Pons (tissue), 1 donor: ENCODE results near the gene ONECUT3.

Experiments
- DNase-seq: peaks from one replicate; pipeline ENCODE4 v3.0.0-alpha.2; 2016; ENCODE audit warnings: low spot score

ONECUT3 gene

GRCh38 chr19:1768248-1768647, 14.9 kb downstream of the ONECUT3 start:
- DNase-seq, result no peak

DNA sequence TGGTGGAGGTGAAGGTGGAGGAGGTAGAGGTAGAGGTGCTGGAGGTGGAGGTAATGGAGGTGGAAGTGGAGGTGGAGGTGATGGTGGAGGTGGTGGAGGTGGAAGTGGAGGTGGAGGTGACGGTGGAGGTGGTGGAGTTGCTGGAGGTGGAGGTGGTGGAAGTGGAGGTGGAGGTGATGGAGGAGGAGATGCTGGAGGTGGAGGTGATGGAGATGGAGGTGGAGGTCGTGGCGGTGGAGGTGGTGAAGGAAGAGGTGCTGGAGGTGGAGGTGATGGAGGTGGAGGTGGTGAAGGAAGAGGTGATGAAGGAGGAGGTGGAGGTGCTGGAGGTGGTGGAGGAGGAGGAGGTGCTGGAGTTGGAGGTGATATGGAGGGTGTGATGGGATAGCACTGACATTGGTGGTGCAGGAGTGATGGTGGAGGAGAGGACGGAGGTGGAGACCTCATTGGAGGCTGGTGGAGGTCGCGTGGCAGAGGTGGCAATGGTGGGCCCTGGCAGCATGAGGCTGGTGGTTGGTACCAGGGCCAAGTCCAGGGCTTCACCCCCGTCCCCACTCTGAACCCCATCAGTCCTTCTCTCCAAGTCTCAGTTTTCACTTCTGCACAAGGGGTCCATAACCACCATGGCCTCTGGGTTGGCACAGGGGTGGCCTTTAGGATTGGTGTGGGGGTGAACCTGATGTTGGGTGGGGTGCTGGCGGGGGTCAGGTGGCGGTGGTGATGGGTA, 15.8 kb downstream of the ONECUT3 start:
- DNase-seq, result no peak

GRCh38 chr19:1769645-1769985, 16.3 kb downstream of the ONECUT3 start:
- DNase-seq, result no peak

GRCh38 chr19:1770866-1771576, 17.7 kb downstream of the ONECUT3 start:
- DNase-seq, result no peak

DNA sequence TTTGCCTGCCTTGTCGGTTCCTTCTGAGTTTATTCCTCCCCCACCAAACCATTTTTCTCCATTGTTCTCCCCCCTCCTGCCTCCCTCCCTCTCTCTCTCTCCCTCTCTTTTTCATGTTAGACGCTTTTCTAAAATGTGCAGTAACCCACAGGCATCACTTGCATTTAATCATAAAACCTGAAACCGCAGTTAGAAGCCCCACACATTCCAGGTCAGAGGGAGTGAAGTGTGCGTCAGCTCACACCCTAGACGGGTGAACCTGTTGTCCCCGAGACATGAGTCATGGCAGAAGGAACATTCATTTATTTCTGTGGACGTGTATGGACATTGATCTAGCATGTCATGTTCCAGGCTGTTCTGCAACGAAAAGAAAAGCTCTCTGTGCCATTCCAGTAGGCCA, 19.9 kb downstream of the ONECUT3 start:
- no peak for DNase-seq

GRCh38 chr19:1774989-1775772, 21.9 kb downstream of the ONECUT3 start:
- no peak for DNase-seq

GRCh38 chr19:1775951-1776605, 22.8 kb downstream of the ONECUT3 start:
- no peak for DNase-seq

DNA sequence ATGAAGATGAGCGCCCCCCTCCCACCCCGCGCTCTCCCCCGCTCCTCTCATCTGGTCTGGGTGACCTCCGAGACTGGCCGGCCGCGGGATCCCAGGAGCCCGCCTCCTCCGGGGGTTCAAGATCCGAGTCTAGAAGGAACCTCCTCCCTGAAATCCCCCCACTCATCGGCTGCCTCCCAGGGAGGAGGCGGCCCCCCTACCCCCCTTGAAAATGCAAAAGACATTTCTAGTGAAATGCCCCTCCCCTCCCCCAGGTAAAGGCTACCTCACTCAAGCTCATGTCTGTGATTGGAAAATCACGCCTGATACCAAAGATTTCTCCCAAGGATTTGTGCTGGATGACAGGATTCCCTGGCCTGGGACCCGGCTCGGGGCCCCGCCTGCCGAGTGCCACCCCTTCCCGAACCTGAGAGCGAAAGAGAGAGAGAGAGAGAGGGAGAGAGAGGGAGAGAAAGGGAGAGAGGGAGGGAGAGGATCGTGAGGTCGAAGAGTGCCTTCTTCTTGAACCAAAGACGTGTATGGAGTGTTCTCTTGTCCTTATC, 23.4 kb downstream of the ONECUT3 start:
- no peak for DNase-seq

DNA sequence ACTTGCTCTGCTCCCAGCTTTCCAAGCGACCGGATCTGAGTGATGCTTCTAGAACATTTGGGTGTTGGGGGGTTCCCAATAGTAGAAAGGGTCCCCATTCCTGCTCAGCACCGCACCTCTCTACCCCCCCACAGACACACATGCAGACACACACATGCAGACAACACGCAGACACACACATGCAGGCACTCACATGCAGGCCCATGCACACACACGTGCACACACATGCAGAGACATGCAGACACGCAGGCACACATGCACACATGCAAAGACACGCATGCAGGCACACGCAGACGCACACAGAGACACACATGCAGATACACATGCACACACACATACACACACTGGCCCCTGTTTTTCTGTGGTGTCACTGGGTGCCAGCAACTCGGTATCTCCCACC, 23.8 kb downstream of the ONECUT3 start:
- DNase-seq, result no peak

GRCh38 chr19:1779574-1779973, 26.3 kb downstream of the ONECUT3 start:
- DNase-seq, result no peak

- DNase-seq, result no peak
Measured at GRCh38 chr19:1780272-1780958, 27.1 kb downstream of the ONECUT3 start.

DNA sequence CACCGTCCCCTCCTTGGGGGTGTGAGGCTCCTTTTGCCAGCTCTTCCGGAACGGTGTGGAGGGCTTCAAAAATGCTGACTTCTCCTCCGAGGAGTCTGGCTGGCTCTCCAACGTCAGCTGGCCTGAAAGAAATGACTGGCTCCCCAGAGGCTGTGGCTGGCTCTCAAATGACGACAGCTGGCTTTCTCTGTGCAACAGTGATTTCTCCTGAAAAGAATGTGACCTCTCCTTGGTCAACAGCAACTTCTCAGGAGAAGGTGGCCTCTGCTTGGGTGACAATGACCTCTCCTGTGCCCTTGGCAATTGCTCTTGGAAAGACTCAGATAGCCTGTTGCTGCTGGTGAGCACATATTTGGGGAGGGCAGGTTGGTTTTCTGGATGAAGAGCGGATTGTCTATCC, 29.2 kb downstream of the ONECUT3 start:
- DNase-seq, result no peak

DNA sequence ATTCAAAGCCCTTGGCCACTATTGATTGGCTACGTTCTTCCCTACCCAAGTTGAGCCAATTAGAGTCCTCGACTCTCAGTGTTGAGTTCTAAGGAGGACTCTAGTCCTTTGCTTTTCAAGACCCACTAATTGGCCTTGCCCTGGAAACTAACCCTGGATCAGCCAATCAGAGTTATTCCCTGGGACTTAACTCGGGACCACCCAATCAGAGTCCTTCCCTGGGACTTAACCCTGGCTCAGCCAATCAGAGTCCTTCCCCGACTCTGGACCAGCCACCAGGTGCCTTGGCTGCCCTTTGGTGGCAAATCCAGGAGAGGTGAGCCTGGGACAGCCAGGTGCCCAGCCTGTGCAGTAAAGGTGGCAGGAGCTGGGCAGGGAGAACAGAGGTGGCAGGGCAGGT, 30.0 kb downstream of the ONECUT3 start:
- no peak for DNase-seq

GRCh38 chr19:1783874-1784273, 30.6 kb downstream of the ONECUT3 start:
- no peak for DNase-seq

DNA sequence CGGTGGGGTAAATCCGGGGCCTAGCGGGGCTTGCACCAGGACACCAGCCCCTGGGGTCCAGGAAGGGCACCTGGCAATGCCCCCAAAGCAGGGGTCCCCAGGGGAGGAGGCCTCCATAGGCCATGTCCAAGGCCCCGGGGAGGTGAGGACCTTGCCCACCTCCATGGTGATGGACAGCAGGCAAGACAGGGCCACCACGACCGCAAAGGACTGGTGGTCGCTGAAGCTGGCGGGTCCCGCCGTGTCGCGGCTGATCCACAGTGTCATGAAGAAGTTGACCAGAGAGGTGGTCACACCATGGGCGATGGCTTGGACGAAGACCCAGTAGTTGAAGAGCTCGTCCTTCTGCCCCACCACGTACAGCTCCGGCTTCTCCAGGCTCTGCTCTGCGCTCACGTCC, 32.0 kb downstream of the ONECUT3 start:
- DNase-seq, result no peak

GRCh38 chr19:1786668-1787067, 33.4 kb downstream of the ONECUT3 start:
- DNase-seq, result no peak

- no peak for DNase-seq
Measured at GRCh38 chr19:1787116-1787515, 33.8 kb downstream of the ONECUT3 start.

- no peak for DNase-seq
Measured at GRCh38 chr19:1789261-1790041, 36.1 kb downstream of the ONECUT3 start.

- DNase-seq, result no peak
Measured at GRCh38 chr19:1790054-1790792, 36.9 kb downstream of the ONECUT3 start.

GRCh38 chr19:1791879-1792278, 38.6 kb downstream of the ONECUT3 start:
- DNase-seq, result no peak
